WTC11 (cell line): Measurements from ENCODE around the gene ARHGEF28. TPM values are rescaled to one million over a fixed set of nuclear protein-coding genes. Genes with fewer than 3 reads are reported as not detected.

Source experiments
- CREM ChIP-seq: sonication (generic); formaldehyde crosslinking; IDR thresholded peaks from 2 replicates; pipeline ENCODE4 v1.8.1; 2022; ENCODE audit warnings: mild to moderate bottlenecking, missing genetic modification reagents, moderate library complexity
- FOXJ3 ChIP-seq: sonication (generic); formaldehyde crosslinking; IDR thresholded peaks from 2 replicates; pipeline ENCODE4 v1.9.0; 2021; ENCODE audit warnings: missing genetic modification reagents, mild to moderate bottlenecking, borderline replicate concordance
- FOXP1 ChIP-seq: sonication (generic); formaldehyde crosslinking; IDR thresholded peaks from 2 replicates; pipeline ENCODE4 v1.8.0; 2022; ENCODE audit warnings: missing genetic modification reagents, mild to moderate bottlenecking, moderate library complexity, borderline replicate concordance
- GRHL2 ChIP-seq: fragments of 250-450 bp; sonication (Bioruptor Pico); IDR thresholded peaks from 2 replicates; pipeline ENCODE4 v1.8.0; 2022; ENCODE audit warnings: mild to moderate bottlenecking, moderate library complexity; ENCODE audit not compliant: insufficient replicate concordance, severe bottlenecking
- ZNF219 ChIP-seq: sonication (generic); formaldehyde crosslinking; IDR thresholded peaks from 2 replicates; pipeline ENCODE4 v1.8.0; 2023; ENCODE audit warnings: missing genetic modification reagents, mild to moderate bottlenecking, borderline replicate concordance
- ZNF416 ChIP-seq: fragments of 250-450 bp; sonication (Bioruptor Pico); IDR thresholded peaks from 2 replicates; pipeline ENCODE4 v1.9.0; 2021; ENCODE audit warnings: mild to moderate bottlenecking, inconsistent platforms
- total RNA-seq: library from RNA; stranded (reverse); gene quantifications from 3 replicates; pipeline ENCODE4 v1.2.3, GENCODE V29; 2021
- TF ChIP-seq, protein P1 (sequence below): sonication (generic); formaldehyde crosslinking; IDR thresholded peaks from 2 replicates; pipeline ENCODE4 v1.8.1; 2023; ENCODE audit warnings: mild to moderate bottlenecking, missing genetic modification reagents, borderline replicate concordance
- TF ChIP-seq, protein P2 (sequence below): sonication (generic); formaldehyde crosslinking; conservative IDR thresholded peaks from 2 replicates; pipeline ENCODE4 v1.8.1; 2022; ENCODE audit warnings: mild to moderate bottlenecking, missing genetic modification reagents
- TF ChIP-seq, protein P3 (sequence below): fragments of 250-450 bp; sonication (Bioruptor Pico); IDR thresholded peaks from 2 replicates; pipeline ENCODE4 v1.9.0; 2021; ENCODE audit warnings: mild to moderate bottlenecking
- TF ChIP-seq, protein P4 (sequence below): sonication (generic); formaldehyde crosslinking; IDR thresholded peaks from 2 replicates; pipeline ENCODE4 v1.8.1; 2023; ENCODE audit warnings: mild to moderate bottlenecking, missing genetic modification reagents, moderate library complexity
- TF ChIP-seq, protein P5 (sequence below): sonication (generic); formaldehyde crosslinking; IDR thresholded peaks from 2 replicates; pipeline ENCODE4 v1.8.0; 2023; ENCODE audit warnings: missing genetic modification reagents, mild to moderate bottlenecking, borderline replicate concordance
- TF ChIP-seq, protein P6 (sequence below): sonication (generic); formaldehyde crosslinking; IDR thresholded peaks from 2 replicates; pipeline ENCODE4 v1.8.0; 2023; ENCODE audit warnings: missing genetic modification reagents

The ARHGEF28 gene
- total RNA-seq, 1 experiment from 2014 or later: 0.96 TPM

DNA sequence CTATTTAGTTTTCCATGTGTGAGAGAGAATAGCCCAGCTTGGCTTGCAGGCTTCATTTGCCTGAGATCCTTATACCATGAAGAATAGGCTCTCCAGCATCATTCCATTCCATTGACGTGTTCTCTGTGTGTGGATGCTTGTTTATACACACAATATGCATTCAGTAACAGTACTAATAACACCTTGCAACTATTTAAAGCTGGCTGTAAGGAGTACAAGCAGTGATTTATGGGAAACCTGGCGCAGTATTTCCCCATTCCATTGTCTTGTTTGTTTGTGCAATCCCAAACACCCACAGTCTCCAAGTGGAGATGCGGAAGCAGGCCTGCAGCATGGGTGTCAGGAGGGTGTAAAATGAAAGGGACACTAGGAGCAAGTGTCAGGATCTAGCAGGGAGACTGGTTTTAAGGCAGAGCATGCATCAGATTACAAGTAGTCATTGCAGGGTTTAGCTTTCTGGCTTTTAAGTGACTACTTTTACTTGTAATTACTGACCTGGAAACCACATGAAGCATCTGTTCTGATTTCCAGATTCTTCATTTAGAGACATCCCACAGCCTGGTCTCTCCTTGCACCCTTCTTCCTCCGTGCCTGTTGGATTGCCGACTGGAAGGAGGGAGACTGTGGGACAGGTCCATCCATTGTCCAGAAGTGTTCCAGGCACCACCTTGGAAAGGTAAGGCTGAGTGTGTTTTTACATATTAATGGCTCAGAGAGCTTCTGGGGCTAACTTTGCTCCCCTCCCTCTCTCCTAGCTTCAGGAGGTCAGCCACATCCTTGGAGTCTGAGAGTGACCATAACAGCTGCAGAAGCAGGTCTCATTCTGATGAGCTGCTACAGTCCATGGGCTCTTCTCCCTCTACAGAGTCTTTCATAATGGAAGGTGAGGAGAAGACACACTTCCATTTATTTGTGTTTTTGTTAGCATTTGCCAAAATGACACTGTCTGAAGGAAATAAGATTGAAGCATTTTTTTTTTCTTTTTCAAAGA, 241.6 kb downstream of the ARHGEF28 start (continued):
- TF ChIP-seq, protein P1, sequence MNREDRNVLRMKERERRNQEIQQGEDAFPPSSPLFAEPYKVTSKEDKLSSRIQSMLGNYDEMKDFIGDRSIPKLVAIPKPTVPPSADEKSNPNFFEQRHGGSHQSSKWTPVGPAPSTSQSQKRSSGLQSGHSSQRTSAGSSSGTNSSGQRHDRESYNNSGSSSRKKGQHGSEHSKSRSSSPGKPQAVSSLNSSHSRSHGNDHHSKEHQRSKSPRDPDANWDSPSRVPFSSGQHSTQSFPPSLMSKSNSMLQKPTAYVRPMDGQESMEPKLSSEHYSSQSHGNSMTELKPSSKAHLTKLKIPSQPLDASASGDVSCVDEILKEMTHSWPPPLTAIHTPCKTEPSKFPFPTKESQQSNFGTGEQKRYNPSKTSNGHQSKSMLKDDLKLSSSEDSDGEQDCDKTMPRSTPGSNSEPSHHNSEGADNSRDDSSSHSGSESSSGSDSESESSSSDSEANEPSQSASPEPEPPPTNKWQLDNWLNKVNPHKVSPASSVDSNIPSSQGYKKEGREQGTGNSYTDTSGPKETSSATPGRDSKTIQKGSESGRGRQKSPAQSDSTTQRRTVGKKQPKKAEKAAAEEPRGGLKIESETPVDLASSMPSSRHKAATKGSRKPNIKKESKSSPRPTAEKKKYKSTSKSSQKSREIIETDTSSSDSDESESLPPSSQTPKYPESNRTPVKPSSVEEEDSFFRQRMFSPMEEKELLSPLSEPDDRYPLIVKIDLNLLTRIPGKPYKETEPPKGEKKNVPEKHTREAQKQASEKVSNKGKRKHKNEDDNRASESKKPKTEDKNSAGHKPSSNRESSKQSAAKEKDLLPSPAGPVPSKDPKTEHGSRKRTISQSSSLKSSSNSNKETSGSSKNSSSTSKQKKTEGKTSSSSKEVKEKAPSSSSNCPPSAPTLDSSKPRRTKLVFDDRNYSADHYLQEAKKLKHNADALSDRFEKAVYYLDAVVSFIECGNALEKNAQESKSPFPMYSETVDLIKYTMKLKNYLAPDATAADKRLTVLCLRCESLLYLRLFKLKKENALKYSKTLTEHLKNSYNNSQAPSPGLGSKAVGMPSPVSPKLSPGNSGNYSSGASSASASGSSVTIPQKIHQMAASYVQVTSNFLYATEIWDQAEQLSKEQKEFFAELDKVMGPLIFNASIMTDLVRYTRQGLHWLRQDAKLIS (CRISPR knock-in tag): no peak
- TF ChIP-seq FOXJ3: no peak
- TF ChIP-seq FOXP1 (CRISPR knock-in tag): no peak
- no peak for TF ChIP-seq GRHL2
- no peak for TF ChIP-seq ZNF416
- TF ChIP-seq, protein P2, sequence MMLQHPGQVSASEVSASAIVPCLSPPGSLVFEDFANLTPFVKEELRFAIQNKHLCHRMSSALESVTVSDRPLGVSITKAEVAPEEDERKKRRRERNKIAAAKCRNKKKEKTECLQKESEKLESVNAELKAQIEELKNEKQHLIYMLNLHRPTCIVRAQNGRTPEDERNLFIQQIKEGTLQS: no peak
- TF ChIP-seq, protein P3, sequence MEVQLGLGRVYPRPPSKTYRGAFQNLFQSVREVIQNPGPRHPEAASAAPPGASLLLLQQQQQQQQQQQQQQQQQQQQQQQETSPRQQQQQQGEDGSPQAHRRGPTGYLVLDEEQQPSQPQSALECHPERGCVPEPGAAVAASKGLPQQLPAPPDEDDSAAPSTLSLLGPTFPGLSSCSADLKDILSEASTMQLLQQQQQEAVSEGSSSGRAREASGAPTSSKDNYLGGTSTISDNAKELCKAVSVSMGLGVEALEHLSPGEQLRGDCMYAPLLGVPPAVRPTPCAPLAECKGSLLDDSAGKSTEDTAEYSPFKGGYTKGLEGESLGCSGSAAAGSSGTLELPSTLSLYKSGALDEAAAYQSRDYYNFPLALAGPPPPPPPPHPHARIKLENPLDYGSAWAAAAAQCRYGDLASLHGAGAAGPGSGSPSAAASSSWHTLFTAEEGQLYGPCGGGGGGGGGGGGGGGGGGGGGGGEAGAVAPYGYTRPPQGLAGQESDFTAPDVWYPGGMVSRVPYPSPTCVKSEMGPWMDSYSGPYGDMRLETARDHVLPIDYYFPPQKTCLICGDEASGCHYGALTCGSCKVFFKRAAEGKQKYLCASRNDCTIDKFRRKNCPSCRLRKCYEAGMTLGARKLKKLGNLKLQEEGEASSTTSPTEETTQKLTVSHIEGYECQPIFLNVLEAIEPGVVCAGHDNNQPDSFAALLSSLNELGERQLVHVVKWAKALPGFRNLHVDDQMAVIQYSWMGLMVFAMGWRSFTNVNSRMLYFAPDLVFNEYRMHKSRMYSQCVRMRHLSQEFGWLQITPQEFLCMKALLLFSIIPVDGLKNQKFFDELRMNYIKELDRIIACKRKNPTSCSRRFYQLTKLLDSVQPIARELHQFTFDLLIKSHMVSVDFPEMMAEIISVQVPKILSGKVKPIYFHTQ (CRISPR knock-in tag): no peak
- TF ChIP-seq, protein P4, sequence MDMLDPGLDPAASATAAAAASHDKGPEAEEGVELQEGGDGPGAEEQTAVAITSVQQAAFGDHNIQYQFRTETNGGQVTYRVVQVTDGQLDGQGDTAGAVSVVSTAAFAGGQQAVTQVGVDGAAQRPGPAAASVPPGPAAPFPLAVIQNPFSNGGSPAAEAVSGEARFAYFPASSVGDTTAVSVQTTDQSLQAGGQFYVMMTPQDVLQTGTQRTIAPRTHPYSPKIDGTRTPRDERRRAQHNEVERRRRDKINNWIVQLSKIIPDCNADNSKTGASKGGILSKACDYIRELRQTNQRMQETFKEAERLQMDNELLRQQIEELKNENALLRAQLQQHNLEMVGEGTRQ (CRISPR knock-in tag): no peak
- TF ChIP-seq, protein P5, sequence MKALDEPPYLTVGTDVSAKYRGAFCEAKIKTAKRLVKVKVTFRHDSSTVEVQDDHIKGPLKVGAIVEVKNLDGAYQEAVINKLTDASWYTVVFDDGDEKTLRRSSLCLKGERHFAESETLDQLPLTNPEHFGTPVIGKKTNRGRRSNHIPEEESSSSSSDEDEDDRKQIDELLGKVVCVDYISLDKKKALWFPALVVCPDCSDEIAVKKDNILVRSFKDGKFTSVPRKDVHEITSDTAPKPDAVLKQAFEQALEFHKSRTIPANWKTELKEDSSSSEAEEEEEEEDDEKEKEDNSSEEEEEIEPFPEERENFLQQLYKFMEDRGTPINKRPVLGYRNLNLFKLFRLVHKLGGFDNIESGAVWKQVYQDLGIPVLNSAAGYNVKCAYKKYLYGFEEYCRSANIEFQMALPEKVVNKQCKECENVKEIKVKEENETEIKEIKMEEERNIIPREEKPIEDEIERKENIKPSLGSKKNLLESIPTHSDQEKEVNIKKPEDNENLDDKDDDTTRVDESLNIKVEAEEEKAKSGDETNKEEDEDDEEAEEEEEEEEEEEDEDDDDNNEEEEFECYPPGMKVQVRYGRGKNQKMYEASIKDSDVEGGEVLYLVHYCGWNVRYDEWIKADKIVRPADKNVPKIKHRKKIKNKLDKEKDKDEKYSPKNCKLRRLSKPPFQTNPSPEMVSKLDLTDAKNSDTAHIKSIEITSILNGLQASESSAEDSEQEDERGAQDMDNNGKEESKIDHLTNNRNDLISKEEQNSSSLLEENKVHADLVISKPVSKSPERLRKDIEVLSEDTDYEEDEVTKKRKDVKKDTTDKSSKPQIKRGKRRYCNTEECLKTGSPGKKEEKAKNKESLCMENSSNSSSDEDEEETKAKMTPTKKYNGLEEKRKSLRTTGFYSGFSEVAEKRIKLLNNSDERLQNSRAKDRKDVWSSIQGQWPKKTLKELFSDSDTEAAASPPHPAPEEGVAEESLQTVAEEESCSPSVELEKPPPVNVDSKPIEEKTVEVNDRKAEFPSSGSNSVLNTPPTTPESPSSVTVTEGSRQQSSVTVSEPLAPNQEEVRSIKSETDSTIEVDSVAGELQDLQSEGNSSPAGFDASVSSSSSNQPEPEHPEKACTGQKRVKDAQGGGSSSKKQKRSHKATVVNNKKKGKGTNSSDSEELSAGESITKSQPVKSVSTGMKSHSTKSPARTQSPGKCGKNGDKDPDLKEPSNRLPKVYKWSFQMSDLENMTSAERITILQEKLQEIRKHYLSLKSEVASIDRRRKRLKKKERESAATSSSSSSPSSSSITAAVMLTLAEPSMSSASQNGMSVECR (CRISPR knock-in tag): no peak
- TF ChIP-seq CREM (CRISPR knock-in tag): no peak
- TF ChIP-seq, protein P6, sequence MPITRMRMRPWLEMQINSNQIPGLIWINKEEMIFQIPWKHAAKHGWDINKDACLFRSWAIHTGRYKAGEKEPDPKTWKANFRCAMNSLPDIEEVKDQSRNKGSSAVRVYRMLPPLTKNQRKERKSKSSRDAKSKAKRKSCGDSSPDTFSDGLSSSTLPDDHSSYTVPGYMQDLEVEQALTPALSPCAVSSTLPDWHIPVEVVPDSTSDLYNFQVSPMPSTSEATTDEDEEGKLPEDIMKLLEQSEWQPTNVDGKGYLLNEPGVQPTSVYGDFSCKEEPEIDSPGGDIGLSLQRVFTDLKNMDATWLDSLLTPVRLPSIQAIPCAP (CRISPR knock-in tag): no peak
- no peak for TF ChIP-seq ZNF219 (CRISPR knock-in tag)
- TF ChIP-seq, all 79 proteins: peak for 0
